SU-DHL-6 (cell line): ENCODE measurements around the gene TMEM178A.

Source experiments
- EZH2phosphoT487 ChIP-seq: fragments of 200-600 bp; sonication (generic), shearing (Covaris generic); conservative IDR thresholded peaks from 2 replicates; pipeline ENCODE4 v1.6.1; 2018; ENCODE audit warnings: mild to moderate bottlenecking, antibody characterized with exemption, low read length, moderate library complexity, mixed read lengths
- TF ChIP-seq, protein P1 (sequence below): fragments of 200-600 bp; sonication (generic); IDR thresholded peaks from one replicate; pipeline ENCODE4 v1.5.1; 2017; ENCODE audit warnings: antibody characterized with exemption, mild to moderate bottlenecking, low read length, moderate library complexity; ENCODE audit not compliant: insufficient read depth, poor library complexity, severe bottlenecking

DNA sequence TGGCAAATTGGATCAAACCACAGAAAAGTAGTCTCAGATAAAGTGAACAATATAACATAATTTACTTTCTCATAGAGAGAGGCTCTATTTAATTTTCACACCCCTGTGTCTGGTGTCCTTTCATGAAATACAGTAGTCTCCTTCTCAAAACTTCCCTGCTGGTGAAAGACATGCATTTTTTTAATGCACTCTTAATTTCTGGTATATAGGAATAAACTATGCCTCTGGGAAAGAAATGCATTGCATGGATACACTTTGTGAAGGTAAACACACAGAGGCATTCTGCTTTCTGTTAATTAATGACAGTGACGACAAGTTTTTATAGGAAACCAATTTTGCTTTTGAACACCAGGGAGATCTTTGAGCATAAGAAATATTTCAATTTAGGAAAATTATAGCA lies 24.1 kb upstream of the TMEM178A start:
- TF ChIP-seq, protein P1, sequence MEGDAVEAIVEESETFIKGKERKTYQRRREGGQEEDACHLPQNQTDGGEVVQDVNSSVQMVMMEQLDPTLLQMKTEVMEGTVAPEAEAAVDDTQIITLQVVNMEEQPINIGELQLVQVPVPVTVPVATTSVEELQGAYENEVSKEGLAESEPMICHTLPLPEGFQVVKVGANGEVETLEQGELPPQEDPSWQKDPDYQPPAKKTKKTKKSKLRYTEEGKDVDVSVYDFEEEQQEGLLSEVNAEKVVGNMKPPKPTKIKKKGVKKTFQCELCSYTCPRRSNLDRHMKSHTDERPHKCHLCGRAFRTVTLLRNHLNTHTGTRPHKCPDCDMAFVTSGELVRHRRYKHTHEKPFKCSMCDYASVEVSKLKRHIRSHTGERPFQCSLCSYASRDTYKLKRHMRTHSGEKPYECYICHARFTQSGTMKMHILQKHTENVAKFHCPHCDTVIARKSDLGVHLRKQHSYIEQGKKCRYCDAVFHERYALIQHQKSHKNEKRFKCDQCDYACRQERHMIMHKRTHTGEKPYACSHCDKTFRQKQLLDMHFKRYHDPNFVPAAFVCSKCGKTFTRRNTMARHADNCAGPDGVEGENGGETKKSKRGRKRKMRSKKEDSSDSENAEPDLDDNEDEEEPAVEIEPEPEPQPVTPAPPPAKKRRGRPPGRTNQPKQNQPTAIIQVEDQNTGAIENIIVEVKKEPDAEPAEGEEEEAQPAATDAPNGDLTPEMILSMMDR = no peak
- no peak for TF ChIP-seq EZH2phosphoT487
